HG02588 (cell line): Measurements from ENCODE around the gene PPIL1.
"Not testable (repeated sequence)": the region's sequence is repeated elsewhere in the genome, so short reads cannot be mapped to it uniquely, and the experiment has no call there.

ENCODE experiments used
- ATAC-seq: cut with Tn5 transposase; IDR thresholded peaks from one replicate; pipeline ENCODE4 v1.9.1; 2021; ENCODE audit warnings: mild to moderate bottlenecking, moderate library complexity; ENCODE audit not compliant: unreplicated experiment

Gene PPIL1

GRCh38 chr6:36874443-36875249 lies at the start of gene PPIL1:
Gene PPIL1 (minus strand): TSS chr6:36874803. CDS start chr6:36874772, 31 bp downstream.
- peak; percentile 77 for ATAC-seq

GRCh38 chr6:36924131-36924530 lies 49.5 kb upstream of the PPIL1 start:
- no peak for ATAC-seq

- no peak for ATAC-seq
Observed at GRCh38 chr6:36920546-36920945, 45.9 kb upstream of the PPIL1 start.

- ATAC-seq, result no peak
Observed at GRCh38 chr6:36920049-36920448, 45.4 kb upstream of the PPIL1 start.

GRCh38 chr6:36917541-36918193 lies 43.1 kb upstream of the PPIL1 start:
- ATAC-seq, result no peak

DNA sequence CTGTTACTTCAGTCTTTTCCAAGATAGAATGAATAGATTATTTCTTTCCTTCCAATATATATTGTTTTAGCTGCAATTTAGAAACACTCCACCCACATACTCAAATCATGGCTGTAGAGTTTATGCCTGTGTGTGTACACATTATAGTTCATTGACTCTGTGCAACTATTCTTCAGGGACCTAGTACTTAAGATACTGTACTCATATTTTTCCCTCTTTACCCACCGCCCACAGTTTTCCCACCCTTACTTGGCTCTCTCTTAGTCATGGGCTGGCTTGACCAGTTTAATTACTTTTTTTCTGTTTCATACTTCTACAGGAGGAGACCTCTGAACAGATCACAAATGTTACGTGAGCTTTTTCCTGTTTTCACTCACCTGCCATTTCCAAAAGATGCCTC lies 41.5 kb upstream of the PPIL1 start:
- ATAC-seq, result no peak

GRCh38 chr6:36915599-36915998 lies 41.0 kb upstream of the PPIL1 start:
- no peak for ATAC-seq

- ATAC-seq, result no peak
Observed at GRCh38 chr6:36914227-36914794, 39.7 kb upstream of the PPIL1 start.

- ATAC-seq, result no peak
Observed at GRCh38 chr6:36913082-36913481, 38.5 kb upstream of the PPIL1 start.

DNA sequence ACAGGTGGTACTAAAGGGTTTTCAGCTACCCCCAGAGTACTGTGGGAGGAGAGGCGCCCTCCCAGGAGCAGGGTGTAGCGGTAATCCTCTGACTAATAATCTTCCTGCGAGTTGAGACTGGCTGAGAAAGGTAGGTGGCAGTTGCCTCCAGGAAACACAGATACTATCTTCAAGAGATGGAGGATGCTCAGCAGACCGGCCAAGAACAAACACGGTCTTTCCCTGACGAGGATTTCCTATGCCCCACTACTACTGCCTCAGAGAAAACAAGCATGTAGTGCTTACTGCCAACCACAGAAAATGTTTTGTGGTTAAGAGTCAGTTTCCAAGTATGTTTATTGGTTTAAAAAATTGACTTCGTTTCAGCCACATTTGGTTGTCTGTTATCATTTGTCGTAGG lies 38.0 kb upstream of the PPIL1 start:
- peak; percentile 84 for ATAC-seq

- no peak for ATAC-seq
Observed at GRCh38 chr6:36912030-36912454, 37.4 kb upstream of the PPIL1 start.

- ATAC-seq, result no peak
Observed at GRCh38 chr6:36908747-36909146, 34.1 kb upstream of the PPIL1 start.

GRCh38 chr6:36907781-36908180 lies 33.2 kb upstream of the PPIL1 start:
- ATAC-seq, result no peak

DNA sequence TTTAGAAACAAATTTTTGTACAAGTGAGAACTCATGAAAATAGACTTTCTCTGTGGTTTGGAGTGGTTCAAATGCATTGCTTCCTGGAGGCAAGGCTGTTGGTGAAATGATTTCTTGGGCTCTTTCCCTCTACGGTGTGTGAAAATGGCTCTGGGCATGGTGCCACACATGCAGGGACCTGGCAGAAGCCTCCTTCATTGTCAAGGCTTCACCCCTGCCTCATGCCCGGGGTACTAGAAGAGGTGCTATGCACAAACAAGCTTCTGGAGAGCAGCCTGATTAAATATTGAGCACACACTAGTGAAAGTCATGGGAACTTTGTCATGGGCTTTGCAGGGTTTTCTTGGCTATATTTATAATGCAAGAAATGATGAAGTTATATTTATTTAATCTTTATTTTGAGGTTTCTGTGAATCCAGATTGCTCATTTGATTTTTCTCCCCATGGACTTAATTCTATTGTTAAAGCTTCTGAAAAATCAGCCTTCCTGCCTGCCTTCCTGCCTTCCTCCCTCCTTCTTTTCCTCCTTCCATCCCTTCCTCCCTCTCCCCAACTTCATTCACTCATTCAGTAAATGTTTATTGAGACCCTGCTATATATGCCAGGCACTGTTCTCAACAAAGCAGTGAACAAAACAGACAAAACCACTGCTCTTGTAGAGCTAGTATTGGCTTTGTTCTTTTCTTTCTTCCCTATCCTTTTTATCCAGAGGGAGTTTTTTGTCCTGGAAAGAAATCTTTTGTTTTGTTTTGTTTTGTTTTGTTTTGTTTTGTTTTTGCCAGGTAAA lies 32.1 kb upstream of the PPIL1 start:
- no peak for ATAC-seq

DNA sequence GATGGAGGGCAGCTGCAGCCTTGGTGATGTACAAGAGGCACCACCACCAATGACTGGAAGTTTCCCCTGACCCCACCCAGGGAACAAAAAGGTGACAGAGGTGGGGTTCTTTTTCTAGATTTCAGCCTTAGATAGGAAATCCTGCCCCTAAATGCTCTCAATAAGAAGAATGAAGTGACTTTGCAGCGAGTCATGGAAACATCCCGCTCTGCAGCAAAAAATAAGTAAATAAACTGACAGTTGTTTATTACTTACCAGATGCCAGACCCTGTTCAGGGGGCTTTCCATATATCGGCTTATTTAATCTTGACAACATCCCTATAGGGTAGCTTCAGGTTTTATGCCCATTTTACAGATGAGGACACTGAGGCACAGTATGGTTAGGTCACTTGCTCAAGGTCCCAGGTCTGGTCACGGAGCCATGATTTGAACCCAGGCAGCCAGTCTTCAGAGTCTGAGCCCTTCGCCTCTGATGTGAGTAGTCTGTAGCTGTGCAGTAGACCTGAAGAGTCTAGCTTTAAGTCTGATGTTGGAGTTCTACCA lies 30.3 kb upstream of the PPIL1 start:
- ATAC-seq, result no peak

GRCh38 chr6:36904114-36904513 lies 29.5 kb upstream of the PPIL1 start:
- no peak for ATAC-seq

DNA sequence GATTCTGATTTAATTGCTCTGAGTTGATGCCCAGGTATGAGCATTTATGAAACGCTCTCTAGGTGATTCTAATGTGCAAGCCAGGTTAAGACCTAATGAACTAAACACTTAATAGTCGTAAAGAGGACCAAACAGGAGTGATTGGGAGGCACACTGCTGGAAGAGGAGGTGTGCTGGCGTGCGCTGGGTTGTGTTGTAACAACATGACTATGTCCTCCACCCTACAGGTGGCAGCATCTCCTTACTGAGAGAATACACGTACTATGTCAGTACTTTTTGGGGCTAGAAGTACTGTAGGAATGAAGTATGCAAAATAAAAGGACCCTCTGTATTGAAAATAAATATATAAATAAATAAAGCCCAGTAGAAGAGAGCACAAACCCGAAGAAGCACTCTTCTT lies 23.0 kb upstream of the PPIL1 start:
- no peak for ATAC-seq

DNA sequence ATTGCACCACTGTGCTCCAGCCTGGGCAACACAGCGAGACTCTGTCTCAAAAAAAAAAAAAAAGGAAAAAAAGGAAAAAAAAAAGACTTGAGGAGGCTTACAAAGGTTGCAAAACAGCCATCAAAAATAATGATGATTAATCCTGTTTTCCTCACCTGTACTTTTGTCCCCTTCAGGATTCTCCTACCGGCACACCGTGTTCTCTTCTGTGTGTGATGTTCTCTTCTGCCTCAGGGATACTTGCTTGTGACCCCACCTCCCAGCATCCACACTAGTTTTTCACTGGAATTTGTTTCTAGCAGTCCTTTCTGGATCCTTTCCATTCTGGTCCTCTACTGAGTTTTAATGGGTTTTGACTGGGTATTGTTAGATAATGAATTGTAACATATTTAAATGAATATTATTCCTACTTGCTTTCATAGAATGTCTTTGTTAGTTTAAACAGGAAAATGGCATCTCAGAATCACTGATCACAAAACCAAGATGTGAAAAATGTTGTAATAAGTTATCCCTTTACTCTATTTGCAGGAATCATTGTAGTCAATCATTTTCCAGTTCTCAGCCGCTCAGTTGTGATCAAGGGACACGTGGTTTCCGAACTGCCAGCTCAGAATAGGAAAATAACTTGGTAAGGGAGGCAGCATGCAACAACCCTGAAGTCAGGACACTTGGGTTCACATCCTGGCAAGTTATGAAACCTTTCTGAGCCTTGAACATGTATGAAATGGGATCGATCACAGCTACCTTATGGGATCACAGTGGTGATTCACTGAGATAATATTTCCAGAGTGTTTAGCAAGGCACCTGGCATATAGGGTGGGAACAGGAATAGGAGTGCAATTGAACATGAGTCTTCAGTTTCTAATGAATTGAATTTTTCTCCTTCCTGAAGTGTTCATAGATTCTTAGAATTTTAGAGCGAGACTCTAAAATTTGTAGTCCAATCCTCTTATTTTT lies 19.7 kb upstream of the PPIL1 start:
- ATAC-seq, result no peak

DNA sequence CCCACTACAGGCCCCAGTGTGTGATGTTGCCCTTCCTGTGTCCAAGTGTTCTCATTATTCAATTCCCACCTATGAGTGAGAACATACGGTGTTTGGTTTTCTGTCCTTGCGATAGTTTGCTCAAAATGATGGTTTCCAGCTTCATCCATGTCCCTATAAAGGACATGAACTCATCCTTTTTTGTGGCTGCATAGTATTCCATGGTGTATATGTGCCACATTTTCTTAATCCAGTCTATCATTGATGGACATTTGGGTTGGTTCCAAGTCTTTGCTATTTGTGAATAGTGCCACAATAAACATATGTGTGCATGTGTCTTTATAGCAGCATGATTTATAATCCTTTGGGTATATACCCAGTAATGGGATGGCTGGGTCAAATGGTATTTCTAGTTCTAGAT lies 16.6 kb upstream of the PPIL1 start:
- ATAC-seq, result not testable (repeated sequence)

DNA sequence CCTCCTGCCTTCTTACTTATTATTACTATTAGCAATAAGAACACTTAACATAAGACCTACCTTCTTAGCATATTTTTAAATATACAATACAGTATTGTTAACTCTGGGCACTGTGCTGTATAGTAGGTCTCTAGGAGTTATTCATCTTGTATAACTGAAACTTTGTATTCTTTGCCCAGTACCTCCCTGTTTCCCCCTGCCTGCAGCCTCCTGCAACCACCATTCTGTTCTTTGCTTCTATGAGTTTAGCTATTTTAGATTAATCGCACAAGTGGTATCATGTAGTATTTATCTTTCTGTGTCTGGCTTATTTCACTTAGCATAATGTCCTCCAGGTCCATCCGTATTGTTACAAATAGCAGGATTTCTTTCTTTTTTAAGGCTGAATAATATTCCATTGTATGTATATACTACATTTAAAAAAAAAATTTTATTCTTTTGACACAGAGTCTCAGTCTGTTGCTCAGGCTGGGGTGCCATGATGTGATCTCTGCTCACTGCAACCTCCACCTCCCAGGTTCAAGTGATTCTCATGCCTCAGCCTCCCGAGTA lies 15.6 kb upstream of the PPIL1 start:
- no peak for ATAC-seq
